ENCODE results near the gene EFCAB9.

The EFCAB9 gene

GRCh38 chr5:172234031-172234430 is 40.1 kb downstream of the EFCAB9 start:
- H3K4me3 ChIP-seq (replicated peaks in 1 of 2; ENCODE audit: low read depth in 2 of 2, low read length in 2 of 2), result no peak overlapping the region
- no peak for TF ChIP-seq CTCF (IDR thresholded peaks at IDR 0.05; ENCODE audit: low read depth, low read length)
- no peak for DNase-seq (ENCODE audit: low read depth in 2 of 2)

GRCh38 chr5:172235132-172235780 is 41.3 kb downstream of the EFCAB9 start:
- TF ChIP-seq CTCF (IDR thresholded peaks at IDR 0.05; ENCODE audit: low read depth, low read length), result no peak
- peak in 1 of 2 donors; percentile 34 for DNase-seq (ENCODE audit: low read depth in 2 of 2)
- H3K4me3 ChIP-seq (replicated peaks in 1 of 2; ENCODE audit: low read depth in 2 of 2, low read length in 2 of 2), result no peak overlapping the region

GRCh38 chr5:172235827-172236736 is 42.1 kb downstream of the EFCAB9 start:
- no peak overlapping the region for H3K4me3 ChIP-seq (replicated peaks in 1 of 2; ENCODE audit: low read depth in 2 of 2, low read length in 2 of 2)
- DNase-seq (ENCODE audit: low read depth in 2 of 2), result no peak
- TF ChIP-seq CTCF (IDR thresholded peaks at IDR 0.05; ENCODE audit: low read depth, low read length), result no peak

- H3K4me3 ChIP-seq (replicated peaks in 1 of 2; ENCODE audit: low read depth in 2 of 2, low read length in 2 of 2), result no peak overlapping the region
- no peak for TF ChIP-seq CTCF (IDR thresholded peaks at IDR 0.05; ENCODE audit: low read depth, low read length)
These were observed 44.4 kb downstream of the EFCAB9 start for GRCh38 chr5:172238334-172238733.

GRCh38 chr5:172243302-172243701 is 49.3 kb downstream of the EFCAB9 start:
- no peak for TF ChIP-seq CTCF (IDR thresholded peaks at IDR 0.05; ENCODE audit: low read depth, low read length)
- DNase-seq (ENCODE audit: low read depth in 2 of 2), result no peak
- H3K4me3 ChIP-seq (replicated peaks in 1 of 2; ENCODE audit: low read depth in 2 of 2, low read length in 2 of 2), result no peak overlapping the region

More at GRCh38 chr5:172238334-172238733, 44.4 kb downstream of the EFCAB9 start:
- DNase-seq (ENCODE audit: low read depth in 2 of 2), result no peak

- no peak for TF ChIP-seq CTCF (IDR thresholded peaks at IDR 0.05; ENCODE audit: low read depth, low read length)
- DNase-seq (ENCODE audit: low read depth in 2 of 2), result no peak
- H3K4me3 ChIP-seq (replicated peaks in 1 of 2; ENCODE audit: low read depth in 2 of 2, low read length in 2 of 2), result no peak overlapping the region
These were observed 51.1 kb downstream of the EFCAB9 start for GRCh38 chr5:172245046-172245445.

Measured in cardiac fibroblast (primary cell).